ENCODE results near the gene ZBED6.
"Not testable (repeated sequence)": the region's sequence is repeated elsewhere in the genome, so short reads cannot be mapped to it uniquely, and the experiment has no call there.

DNA sequence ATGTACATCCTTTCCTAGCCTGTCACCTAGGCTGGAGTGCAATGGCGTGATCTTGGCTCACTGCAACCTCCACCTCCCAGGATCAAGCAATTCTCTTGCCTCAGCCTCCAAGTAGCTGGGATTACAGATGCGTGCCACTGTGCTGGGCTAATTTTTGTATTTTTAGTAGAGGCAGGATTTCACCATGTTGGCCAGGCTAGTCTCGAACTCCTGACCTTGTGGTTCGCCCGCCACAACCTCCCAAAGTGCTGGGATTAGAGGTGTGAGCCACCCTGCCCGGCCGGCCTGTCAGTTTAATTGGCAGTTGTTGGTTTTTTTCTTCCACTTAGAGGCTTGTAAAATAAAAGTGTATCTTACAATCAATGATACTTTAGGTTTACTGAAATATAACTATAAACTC is 1.9 kb upstream of the ZBED6 start:
- TF ChIP-seq, protein P1, sequence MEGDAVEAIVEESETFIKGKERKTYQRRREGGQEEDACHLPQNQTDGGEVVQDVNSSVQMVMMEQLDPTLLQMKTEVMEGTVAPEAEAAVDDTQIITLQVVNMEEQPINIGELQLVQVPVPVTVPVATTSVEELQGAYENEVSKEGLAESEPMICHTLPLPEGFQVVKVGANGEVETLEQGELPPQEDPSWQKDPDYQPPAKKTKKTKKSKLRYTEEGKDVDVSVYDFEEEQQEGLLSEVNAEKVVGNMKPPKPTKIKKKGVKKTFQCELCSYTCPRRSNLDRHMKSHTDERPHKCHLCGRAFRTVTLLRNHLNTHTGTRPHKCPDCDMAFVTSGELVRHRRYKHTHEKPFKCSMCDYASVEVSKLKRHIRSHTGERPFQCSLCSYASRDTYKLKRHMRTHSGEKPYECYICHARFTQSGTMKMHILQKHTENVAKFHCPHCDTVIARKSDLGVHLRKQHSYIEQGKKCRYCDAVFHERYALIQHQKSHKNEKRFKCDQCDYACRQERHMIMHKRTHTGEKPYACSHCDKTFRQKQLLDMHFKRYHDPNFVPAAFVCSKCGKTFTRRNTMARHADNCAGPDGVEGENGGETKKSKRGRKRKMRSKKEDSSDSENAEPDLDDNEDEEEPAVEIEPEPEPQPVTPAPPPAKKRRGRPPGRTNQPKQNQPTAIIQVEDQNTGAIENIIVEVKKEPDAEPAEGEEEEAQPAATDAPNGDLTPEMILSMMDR (IDR thresholded peaks at IDR 0.05; ENCODE audit: low read depth, low read length), result not testable (repeated sequence)
- TF ChIP-seq POLR2A (IDR thresholded peaks at IDR 0.05; ENCODE audit: extremely low read depth, insufficient read length); MYC (IDR thresholded peaks at IDR 0.05; ENCODE audit: low read depth, low read length): not testable (repeated sequence)
- TF ChIP-seq, protein P2, sequence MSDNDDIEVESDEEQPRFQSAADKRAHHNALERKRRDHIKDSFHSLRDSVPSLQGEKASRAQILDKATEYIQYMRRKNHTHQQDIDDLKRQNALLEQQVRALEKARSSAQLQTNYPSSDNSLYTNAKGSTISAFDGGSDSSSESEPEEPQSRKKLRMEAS (IDR thresholded peaks at IDR 0.05; ENCODE audit: low read depth, low read length), result not testable (repeated sequence)
